SU-DHL-6 (cell line): ENCODE results near the gene SEC61A1.

ENCODE experiments used
- CTCF ChIP-seq: fragments of 200-600 bp; sonication (generic); IDR thresholded peaks from one replicate; pipeline ENCODE4 v1.5.1; 2017; ENCODE audit warnings: antibody characterized with exemption, mild to moderate bottlenecking, low read length, moderate library complexity; ENCODE audit not compliant: insufficient read depth, poor library complexity, severe bottlenecking
- EZH2phosphoT487 ChIP-seq: fragments of 200-600 bp; sonication (generic), shearing (Covaris generic); conservative IDR thresholded peaks from 2 replicates; pipeline ENCODE4 v1.6.1; 2018; ENCODE audit warnings: mild to moderate bottlenecking, antibody characterized with exemption, low read length, moderate library complexity, mixed read lengths

GRCh38 chr3:128078875-128079274, 26.6 kb downstream of the SEC61A1 start:
- no peak for TF ChIP-seq CTCF
- no peak for TF ChIP-seq EZH2phosphoT487
